Suprapubic skin (tissue), 4 donors: ENCODE results near the gene CMTM8.

Experiments used
- EP300 ChIP-seq: sonication (generic); formaldehyde crosslinking; IDR thresholded peaks from one replicate; pipeline ENCODE4 v1.6.1; 2017; ENCODE audit warnings: antibody characterized with exemption
- POLR2A ChIP-seq, 2 donors: fragments of 450-650 bp; IDR thresholded peaks; one replicate each; pipeline ENCODE4 v1.6.1; 2017; ENCODE audit warnings: antibody characterized with exemption in 2 of 2, mild to moderate bottlenecking in 2 of 2, moderate library complexity in 2 of 2
- POLR2AphosphoS5 ChIP-seq, 3 donors: sonication (generic); formaldehyde crosslinking; IDR thresholded peaks; one replicate each; pipeline ENCODE4 v1.6.1; 2017; ENCODE audit warnings: antibody characterized with exemption in 3 of 3
- TF ChIP-seq, protein P1 (sequence below), 2 donors: fragments of 200-600 bp in 1 of 2; fragments of 450-650 bp in 1 of 2; sonication (generic) in 1 of 2; IDR thresholded peaks; one replicate each; pipeline ENCODE4 v1.5.1; 2016 to 2019; ENCODE audit warnings: antibody characterized with exemption in 2 of 2, mild to moderate bottlenecking in 1 of 2, moderate library complexity in 1 of 2

- TF ChIP-seq, protein P1, sequence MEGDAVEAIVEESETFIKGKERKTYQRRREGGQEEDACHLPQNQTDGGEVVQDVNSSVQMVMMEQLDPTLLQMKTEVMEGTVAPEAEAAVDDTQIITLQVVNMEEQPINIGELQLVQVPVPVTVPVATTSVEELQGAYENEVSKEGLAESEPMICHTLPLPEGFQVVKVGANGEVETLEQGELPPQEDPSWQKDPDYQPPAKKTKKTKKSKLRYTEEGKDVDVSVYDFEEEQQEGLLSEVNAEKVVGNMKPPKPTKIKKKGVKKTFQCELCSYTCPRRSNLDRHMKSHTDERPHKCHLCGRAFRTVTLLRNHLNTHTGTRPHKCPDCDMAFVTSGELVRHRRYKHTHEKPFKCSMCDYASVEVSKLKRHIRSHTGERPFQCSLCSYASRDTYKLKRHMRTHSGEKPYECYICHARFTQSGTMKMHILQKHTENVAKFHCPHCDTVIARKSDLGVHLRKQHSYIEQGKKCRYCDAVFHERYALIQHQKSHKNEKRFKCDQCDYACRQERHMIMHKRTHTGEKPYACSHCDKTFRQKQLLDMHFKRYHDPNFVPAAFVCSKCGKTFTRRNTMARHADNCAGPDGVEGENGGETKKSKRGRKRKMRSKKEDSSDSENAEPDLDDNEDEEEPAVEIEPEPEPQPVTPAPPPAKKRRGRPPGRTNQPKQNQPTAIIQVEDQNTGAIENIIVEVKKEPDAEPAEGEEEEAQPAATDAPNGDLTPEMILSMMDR (IDR thresholded peaks at IDR 0.05): no peak
- TF ChIP-seq POLR2AphosphoS5 (IDR thresholded peaks at IDR 0.05) (no peak), POLR2A (IDR thresholded peaks at IDR 0.05) (no peak), EP300 (no peak)
Measured at GRCh38 chr3:32391643-32392535, 153.4 kb downstream of the CMTM8 start, which contains the start of gene CMTM7.
